GM19395 (cell line): Measurements from ENCODE around the gene ABLIM1.

Experiments used
- ATAC-seq: cut with Tn5 transposase; IDR thresholded peaks from one replicate; pipeline ENCODE4 v1.9.1; 2021; ENCODE audit warnings: mild to moderate bottlenecking, moderate library complexity; ENCODE audit not compliant: unreplicated experiment

Gene ABLIM1

GRCh38 chr10:114648368-114648767 is 9.7 kb downstream of the ABLIM1 start:
- no peak for ATAC-seq

- ATAC-seq, result no peak
Observed at GRCh38 chr10:114647545-114648138, 10.4 kb downstream of the ABLIM1 start.

GRCh38 chr10:114646426-114646825 is 11.6 kb downstream of the ABLIM1 start:
- no peak for ATAC-seq

GRCh38 chr10:114645706-114646105 is 12.4 kb downstream of the ABLIM1 start:
- no peak for ATAC-seq

- ATAC-seq, result no peak
Observed at GRCh38 chr10:114643158-114643557, 14.9 kb downstream of the ABLIM1 start.

GRCh38 chr10:114642729-114643128 is 15.3 kb downstream of the ABLIM1 start:
- ATAC-seq, result no peak

GRCh38 chr10:114638821-114639625 is 19.1 kb downstream of the ABLIM1 start:
- ATAC-seq, result peak; percentile 61

GRCh38 chr10:114635797-114636550 is 22.1 kb downstream of the ABLIM1 start:
- no peak for ATAC-seq

- no peak for ATAC-seq
Observed at GRCh38 chr10:114635101-114635500, 23.0 kb downstream of the ABLIM1 start.

GRCh38 chr10:114634609-114634979 is 23.5 kb downstream of the ABLIM1 start:
- no peak for ATAC-seq

GRCh38 chr10:114632869-114633715 is 25.0 kb downstream of the ABLIM1 start:
- ATAC-seq, result no peak

- ATAC-seq, result peak; percentile 72
Observed at GRCh38 chr10:114631666-114632417, 26.2 kb downstream of the ABLIM1 start.

- no peak for ATAC-seq
Observed at GRCh38 chr10:114631090-114631665, 26.9 kb downstream of the ABLIM1 start.

- no peak for ATAC-seq
Observed at GRCh38 chr10:114629824-114630730, 28.0 kb downstream of the ABLIM1 start.

GRCh38 chr10:114629083-114629823 is 28.8 kb downstream of the ABLIM1 start:
- ATAC-seq, result no peak

- ATAC-seq, result no peak
Observed at GRCh38 chr10:114628106-114628505, 30.0 kb downstream of the ABLIM1 start.

GRCh38 chr10:114626841-114627240 is 31.2 kb downstream of the ABLIM1 start:
- no peak for ATAC-seq
